ENCODE measurements around the gene LMAN1. TPM values are rescaled to one million over a fixed set of nuclear protein-coding genes. Genes with fewer than 3 reads are reported as not detected.

LMAN1 gene
- polyA plus RNA-seq, 1 donor from 2014 or later: 49.8 TPM

DNA sequence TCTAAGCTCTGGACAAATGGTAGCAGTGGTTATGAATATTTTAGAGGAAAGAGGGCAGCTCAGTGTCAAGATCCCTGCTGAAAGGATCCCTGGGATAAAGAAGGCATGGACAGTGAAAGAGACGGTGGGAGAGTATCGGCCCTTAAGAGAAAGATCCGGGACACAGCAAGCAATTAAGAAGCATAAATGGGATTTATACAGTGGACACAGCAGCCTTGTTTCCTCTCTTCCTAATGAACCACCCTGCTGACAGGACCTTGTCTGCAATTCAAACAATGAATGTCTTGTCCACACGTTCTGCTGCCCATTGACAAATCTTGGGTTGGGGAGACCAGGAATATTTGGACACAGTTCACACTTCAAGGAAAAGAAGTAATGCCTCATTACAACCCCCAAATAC is 57.1 kb downstream of the LMAN1 start:
- Histone ChIP-seq H4K20me1 (ENCODE audit: insufficient read depth) (no peaks in the 10 kb centered on the region), H3F3A (ENCODE audit: insufficient read depth, low read length, poor library complexity, severe bottlenecking) (no peaks in the 10 kb centered on the region), H3K79me2 (replicated peaks; ENCODE audit: insufficient read depth, low read length) (no peaks in the 10 kb centered on the region), H3K27ac (ENCODE audit: low read length) (no peak overlapping the region), H3K36me3 (ENCODE audit: insufficient read depth, low read length) (no peaks in the 10 kb centered on the region), H3K4me3 (ENCODE audit: low read length) (no peak overlapping the region), H3K9me3 (ENCODE audit: low read length) (no peaks in the 10 kb centered on the region), H3K4me2 (ENCODE audit: low read length) (no peak overlapping the region), H3K9ac (ENCODE audit: low read length) (no peak overlapping the region), H3K9me2 (ENCODE audit: insufficient read depth, low read length) (no peaks in the 10 kb centered on the region), H3K27me3 (ENCODE audit: insufficient read depth, low read depth, low read length) (peaks cover 10% of the 10 kb centered on the region), H2AFZ (ENCODE audit: low read depth, low read length) (no peak overlapping the region)
- TF ChIP-seq POLR2AphosphoS5 (IDR thresholded peaks at IDR 0.05) (no peak), TAF1 (IDR thresholded peaks at IDR 0.05; ENCODE audit: low read depth) (no peak), RAD21 (conservative IDR thresholded peaks at IDR 0.05) (no peak), EP300 (conservative IDR thresholded peaks at IDR 0.05; ENCODE audit: poor library complexity, severe bottlenecking) (no peak), REST (IDR thresholded peaks at IDR 0.05; ENCODE audit: borderline replicate concordance) (no peak)

- H3K9me3 ChIP-seq (ENCODE audit: low read length): no peaks in the 10 kb centered on the region
- no peaks in the 10 kb centered on the region for H3K36me3 ChIP-seq (ENCODE audit: insufficient read depth, low read length)
- no peaks in the 10 kb centered on the region for H3K79me2 ChIP-seq (replicated peaks; ENCODE audit: insufficient read depth, low read length)
- no peak overlapping the region for H3K9ac ChIP-seq (ENCODE audit: low read length)
- H2AFZ ChIP-seq (ENCODE audit: low read depth, low read length): no peak overlapping the region
- no peak overlapping the region for H3K4me3 ChIP-seq (ENCODE audit: low read length)
- H3K4me2 ChIP-seq (ENCODE audit: low read length): no peak overlapping the region
- no peaks in the 10 kb centered on the region for H3K9me2 ChIP-seq (ENCODE audit: insufficient read depth, low read length)
- peaks cover 4% of the 10 kb centered on the region for H3K27me3 ChIP-seq (ENCODE audit: insufficient read depth, low read depth, low read length)
- no peaks in the 10 kb centered on the region for H3F3A ChIP-seq (ENCODE audit: insufficient read depth, low read length, poor library complexity, severe bottlenecking)
- no peaks in the 10 kb centered on the region for H4K20me1 ChIP-seq (ENCODE audit: insufficient read depth)
- no peak overlapping the region for H3K27ac ChIP-seq (ENCODE audit: low read length)
- no peak for TF ChIP-seq EZH2 (IDR thresholded peaks at IDR 0.05; ENCODE audit: borderline replicate concordance, insufficient read depth, low read length, poor library complexity, severe bottlenecking)
- TF ChIP-seq POLR2AphosphoS5 (IDR thresholded peaks at IDR 0.05): no peak
- no peak for TF ChIP-seq EP300 (conservative IDR thresholded peaks at IDR 0.05; ENCODE audit: poor library complexity, severe bottlenecking)
- no peak for TF ChIP-seq MXI1 (conservative IDR thresholded peaks at IDR 0.05; ENCODE audit: poor library complexity, severe bottlenecking)
Observed at GRCh38 chr18:59300676-59301285, 58.3 kb downstream of the LMAN1 start.

DNA sequence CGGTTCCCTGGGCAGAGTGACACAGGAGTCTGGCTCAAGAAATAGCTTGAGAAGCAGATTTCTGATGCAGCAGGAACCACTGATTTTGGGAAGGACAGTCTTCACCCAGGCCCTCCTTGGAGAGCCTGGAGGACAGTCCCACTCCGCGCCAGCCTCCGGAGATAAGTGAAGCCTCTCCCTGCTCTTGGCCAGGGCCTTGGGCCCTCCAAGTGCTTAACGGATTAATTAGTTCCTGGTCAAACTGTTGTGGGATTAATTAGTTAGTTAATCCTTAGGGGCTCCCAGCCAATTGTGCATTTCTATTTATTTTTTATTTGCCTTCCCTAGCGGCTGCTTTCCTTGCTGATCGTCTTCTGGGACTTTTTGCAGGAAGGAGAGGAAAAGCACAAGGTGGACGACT is 60.2 kb downstream of the LMAN1 start:
- Histone ChIP-seq H3F3A (ENCODE audit: insufficient read depth, low read length, poor library complexity, severe bottlenecking) (no peaks in the 10 kb centered on the region), H3K4me3 (ENCODE audit: low read length) (no peak overlapping the region), H3K4me2 (ENCODE audit: low read length) (no peak overlapping the region), H3K27me3 (ENCODE audit: insufficient read depth, low read depth, low read length) (peaks cover 4% of the 10 kb centered on the region), H2AFZ (ENCODE audit: low read depth, low read length) (no peak overlapping the region), H4K20me1 (ENCODE audit: insufficient read depth) (no peaks in the 10 kb centered on the region), H3K9ac (ENCODE audit: low read length) (no peak overlapping the region), H3K27ac (ENCODE audit: low read length) (no peak overlapping the region), H3K9me3 (ENCODE audit: low read length) (no peaks in the 10 kb centered on the region), H3K79me2 (replicated peaks; ENCODE audit: insufficient read depth, low read length) (no peaks in the 10 kb centered on the region), H3K36me3 (ENCODE audit: insufficient read depth, low read length) (no peaks in the 10 kb centered on the region), H3K9me2 (ENCODE audit: insufficient read depth, low read length) (no peaks in the 10 kb centered on the region)
- TF ChIP-seq REST (IDR thresholded peaks at IDR 0.05; ENCODE audit: borderline replicate concordance) (no peak), POLR2AphosphoS5 (IDR thresholded peaks at IDR 0.05) (no peak), EZH2 (IDR thresholded peaks at IDR 0.05; ENCODE audit: borderline replicate concordance, insufficient read depth, low read length, poor library complexity, severe bottlenecking) (no peak), RAD21 (conservative IDR thresholded peaks at IDR 0.05) (no peak), EP300 (conservative IDR thresholded peaks at IDR 0.05; ENCODE audit: poor library complexity, severe bottlenecking) (no peak), MXI1 (conservative IDR thresholded peaks at IDR 0.05; ENCODE audit: poor library complexity, severe bottlenecking) (no peak)
